Nucleus accumbens (tissue), 56 donors: ENCODE results near the gene MAFB.

Experiments used
- DNase-seq, 56 donors: peaks; one replicate each; lab custom pipeline; 2025; lab: John Stamatoyannopoulos, UW

MAFB gene

DNA sequence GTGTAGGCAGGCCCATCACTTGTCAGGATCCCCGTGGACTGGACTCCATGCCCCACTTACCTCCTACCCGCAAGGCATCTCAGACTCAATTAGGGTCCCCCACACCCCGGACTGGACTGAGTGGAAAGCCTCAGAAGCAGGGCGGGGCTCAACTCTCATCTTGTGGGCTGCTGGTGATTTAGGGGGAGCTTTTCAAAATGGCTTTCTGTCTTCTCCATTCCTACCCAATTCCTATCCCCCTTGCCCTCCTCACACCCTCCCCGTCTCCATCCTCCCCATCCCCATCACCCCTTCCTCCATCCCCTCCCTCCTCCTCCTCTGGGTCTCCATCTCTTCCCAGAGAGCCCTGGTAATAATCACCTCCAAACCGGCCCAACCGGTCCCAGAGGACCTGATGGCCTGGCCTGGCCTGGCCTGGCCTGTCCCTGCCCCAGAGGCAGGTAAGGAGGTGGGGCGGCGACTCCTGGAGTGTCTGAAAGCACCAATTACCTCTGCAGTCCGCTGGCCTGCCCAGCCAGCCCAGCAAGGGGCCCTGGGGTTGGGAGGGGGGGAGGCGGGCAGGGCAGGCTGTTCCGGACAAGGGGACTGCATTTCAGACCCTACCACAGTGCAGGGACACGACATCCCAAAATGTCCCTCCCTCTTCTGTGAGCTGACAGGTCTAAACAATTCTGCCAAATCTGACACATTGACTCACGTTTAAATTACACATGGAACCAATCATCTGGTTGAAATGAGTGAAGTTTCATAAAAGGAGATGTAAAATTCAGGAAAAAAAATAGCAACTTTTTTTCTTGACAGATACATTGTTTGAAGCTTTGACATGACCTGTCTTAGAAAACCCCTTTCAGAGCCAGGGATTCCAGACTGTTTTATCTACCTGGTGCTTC lies 24.8 kb downstream of the MAFB start:
- DNase-seq = no peak

DNA sequence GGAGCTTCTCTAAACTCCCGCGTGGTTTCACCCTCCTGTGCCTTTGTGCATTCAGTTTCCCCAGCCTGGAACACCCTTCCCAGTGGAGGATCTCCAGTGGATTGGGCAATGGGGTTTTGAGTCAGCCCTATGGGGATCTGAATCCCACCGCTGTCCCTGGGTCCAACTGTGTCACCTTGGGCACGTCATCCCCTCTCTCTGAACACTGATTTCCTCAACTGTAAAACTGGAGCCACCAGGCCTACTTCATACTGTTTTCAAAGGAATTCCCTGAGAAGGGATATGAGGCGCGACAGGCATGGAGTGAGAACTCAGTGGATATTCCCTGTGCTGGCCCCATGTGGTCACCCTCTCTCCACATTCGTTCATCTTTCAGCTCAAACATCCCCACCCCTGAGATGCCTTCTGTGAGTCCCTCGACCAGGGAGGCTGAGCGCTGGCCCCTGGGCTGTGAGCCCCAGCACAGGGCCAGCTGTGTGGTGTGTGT lies 25.7 kb downstream of the MAFB start:
- no peak for DNase-seq

DNA sequence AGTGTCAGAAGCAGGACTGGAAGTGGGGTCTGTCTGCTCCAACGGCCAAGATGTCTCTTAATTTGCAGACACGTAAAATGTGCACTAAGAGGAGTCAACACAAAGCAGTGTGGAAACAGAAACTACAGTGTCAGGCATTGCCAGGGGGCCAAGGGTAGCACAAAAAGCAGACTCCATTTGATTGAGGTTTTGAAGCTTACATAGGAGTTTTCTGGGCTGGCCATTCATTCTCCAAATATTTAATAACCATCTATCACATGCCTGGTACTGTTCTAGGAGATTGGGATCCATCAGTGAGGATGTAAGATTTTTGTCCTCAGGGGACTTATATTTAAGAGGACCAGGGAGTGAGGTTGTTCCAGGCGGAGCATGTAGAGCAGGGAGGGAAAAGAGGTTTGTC lies 29.5 kb downstream of the MAFB start:
- DNase-seq = no peak

GRCh38 chr20:40658509-40658908 lies 30.5 kb downstream of the MAFB start:
- DNase-seq = no peak

- DNase-seq = no peak
These were observed 31.5 kb downstream of the MAFB start for GRCh38 chr20:40657526-40657925.

- no peak for DNase-seq
These were observed 33.6 kb downstream of the MAFB start for GRCh38 chr20:40655451-40655850.

DNA sequence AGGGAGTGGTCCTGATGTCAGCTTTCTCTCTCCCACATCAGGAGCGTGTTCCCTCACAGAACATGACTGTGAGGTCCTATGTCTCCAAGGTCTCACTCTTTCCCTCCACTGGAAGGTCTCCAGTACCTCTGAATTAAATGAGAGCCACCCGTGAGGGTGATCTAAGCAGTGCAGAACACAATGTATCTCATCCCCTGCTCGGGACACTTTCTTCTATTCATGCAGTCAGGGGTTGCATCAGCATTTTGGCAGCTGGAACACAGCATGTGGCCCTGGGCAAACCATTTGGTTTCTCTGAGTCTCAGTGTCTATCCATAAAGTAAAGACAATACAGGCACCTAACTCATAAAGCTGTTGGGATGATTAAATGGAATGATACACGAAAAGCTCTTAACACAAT lies 34.2 kb downstream of the MAFB start:
- DNase-seq = peak in 1 of 56 donors; percentile 16

DNA sequence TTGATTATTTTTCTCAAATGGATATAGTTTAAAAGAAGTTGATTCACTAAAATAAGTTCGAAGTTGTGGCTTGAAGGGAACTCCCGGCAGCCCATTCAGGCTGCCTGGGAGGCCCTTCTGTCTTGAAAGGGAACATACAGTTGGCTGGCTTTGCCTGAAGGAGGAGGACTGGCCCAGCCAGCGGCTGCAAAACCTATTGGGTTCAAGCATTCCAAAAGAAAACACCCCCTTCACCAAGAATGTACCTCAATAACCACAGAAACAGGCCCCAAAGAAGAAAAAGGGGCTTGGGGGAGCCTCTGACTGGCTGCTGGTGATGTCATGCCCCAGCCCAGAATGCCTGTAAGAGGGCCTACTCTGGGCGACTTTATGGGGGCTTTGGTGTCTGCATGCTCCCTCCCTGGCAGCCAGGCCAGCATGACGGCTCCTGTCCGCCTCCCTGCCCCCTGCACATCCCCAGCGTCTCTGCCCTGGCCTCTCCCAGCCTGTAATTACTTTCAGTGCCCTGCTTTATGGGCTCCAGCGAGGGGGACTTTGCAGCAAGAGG lies 36.5 kb downstream of the MAFB start:
- DNase-seq = no peak

DNA sequence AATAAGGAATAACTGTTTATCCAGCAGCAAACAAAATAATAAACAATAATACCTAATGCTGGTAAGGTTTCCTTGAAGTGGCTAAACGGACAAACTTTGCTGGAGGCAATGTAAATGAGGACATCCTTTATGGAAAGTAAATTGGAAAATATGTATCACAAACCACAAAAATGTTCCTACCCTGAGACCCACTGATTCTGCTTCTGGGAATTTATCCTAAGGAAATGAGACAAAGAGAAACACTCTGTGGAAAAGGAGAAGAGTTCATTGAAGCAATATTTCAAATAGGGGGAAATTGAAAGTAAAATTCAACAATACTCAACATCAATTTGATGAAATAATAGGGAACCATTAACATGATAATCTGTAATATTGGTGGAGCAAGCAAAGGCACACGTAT lies 37.9 kb downstream of the MAFB start:
- DNase-seq = no peak

DNA sequence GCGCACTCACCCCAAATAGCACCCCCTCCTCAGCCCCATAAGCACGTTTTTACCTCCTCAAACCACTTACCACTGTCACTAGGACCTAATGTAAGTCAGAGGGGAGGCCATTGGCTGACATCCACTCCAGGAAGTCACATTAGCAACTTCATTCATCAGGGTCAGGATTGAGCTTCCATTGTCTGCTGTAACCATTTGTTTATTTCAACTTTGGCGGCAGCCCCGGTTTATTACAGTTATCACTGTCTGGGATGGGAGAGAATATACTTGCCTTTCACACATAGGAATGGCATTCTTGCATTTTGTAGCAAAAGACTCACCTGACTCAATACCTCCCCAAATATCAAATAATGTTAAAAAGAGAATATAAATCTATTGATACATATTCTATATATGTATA lies 38.3 kb downstream of the MAFB start:
- no peak for DNase-seq

DNA sequence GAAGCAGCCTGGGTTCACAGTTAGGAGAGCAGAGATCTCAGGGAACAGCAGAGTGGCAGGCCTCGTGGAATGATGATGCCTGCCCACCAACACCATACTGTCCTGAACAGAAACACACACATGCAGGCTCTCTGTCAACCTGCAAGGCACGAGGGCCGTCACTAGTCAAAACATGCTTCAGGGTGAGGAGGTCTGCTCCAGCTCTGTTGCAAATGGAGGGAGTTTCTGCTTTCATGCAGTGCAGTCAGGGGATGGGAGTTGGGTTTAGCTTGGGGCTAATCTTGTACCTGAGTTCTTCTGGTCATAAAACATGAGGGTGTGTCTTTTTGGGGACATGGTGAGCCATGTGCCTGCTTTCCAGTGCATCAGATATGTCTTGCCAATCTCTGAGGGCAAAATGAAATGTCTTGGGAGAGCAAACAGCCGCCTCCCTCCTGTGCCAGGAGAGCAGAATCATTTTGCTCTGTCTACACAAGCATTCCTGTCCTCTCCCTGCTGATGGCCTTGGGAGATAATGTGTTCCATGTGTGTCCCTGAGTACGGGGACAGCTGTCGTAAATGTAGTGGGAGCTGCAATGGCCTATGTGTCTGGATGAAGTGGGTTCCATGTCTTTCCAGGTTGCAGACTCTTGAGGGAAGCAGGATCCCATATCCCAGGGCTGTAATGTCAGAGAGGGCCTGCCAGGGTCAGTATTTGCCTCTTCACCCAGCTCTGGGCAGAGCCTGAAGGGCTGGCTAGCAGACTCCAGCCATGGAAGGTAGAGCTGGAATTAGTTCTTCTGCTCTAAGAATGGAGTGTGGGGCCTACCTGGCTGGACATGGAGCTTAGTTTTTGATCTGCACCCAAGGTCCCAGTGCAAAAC lies 40.6 kb downstream of the MAFB start:
- no peak for DNase-seq

GRCh38 chr20:40646813-40647212 lies 42.2 kb downstream of the MAFB start:
- DNase-seq = no peak

- no peak for DNase-seq
These were observed 42.7 kb downstream of the MAFB start for GRCh38 chr20:40646361-40646760.

GRCh38 chr20:40644863-40645262 lies 44.2 kb downstream of the MAFB start:
- DNase-seq = no peak

DNA sequence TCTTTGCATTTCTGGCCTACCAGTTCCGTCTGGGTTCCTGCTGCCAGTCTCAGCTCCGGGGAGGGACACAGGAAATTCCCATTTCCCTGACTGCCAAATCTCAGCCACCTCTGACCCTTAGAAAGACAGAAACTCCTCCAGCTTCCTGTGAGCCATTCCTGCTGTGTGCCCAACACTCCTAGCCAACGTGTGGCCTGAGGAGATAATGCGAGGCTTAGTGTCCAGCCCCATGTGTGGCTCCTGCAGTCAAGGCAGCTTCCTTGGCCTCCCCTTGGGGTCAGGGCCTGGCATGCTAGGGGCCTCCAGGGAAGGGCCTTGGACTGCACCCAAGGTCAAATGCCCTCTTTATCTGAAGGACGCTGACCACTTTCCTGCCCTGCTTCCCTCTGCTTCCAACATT lies 45.1 kb downstream of the MAFB start:
- no peak for DNase-seq

DNA sequence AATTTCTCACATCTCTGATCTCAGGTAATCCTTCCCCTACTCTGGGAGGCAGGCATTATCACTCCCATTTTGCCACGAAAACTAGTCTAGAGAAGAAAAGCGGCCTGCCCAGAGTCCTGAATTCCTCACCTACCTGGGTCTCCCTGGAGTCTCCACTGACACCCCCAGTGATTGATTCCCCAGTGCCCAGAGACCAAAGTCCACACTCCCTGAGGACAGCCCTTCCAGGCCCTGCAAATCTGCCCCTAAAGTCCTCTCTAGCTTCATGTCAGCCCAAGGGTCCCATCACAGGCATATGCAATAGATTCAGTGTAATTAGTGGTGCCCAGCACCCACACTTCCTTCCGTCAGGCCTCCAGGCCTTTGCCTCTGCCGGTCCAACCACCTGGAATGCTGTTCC lies 47.2 kb downstream of the MAFB start:
- no peak for DNase-seq

DNA sequence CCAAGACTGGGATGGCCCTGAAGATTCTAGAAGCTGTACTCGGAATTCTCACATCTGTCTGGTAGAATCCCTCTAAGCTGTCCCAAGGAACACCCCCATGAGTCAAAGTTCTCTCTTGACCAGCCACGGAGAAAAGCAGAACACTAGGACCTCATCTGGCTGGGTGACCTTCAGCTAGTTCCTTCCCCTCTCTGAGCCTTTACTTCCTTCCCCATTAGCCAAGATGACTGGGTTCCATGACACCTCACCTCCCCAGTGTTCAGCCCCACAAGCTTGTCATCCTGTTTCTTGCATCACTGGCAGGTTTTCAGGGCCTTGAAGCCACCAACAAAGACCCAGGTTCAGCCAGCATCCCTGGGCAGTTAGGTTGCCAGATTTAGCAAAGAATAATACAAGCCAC lies 47.8 kb downstream of the MAFB start:
- no peak for DNase-seq

GRCh38 chr20:40640667-40641066 lies 48.4 kb downstream of the MAFB start:
- DNase-seq = no peak

GRCh38 chr20:40639676-40640355 lies 49.2 kb downstream of the MAFB start:
- DNase-seq = no peak

- no peak for DNase-seq
These were observed 49.9 kb downstream of the MAFB start for GRCh38 chr20:40639132-40639531.

- no peak for DNase-seq
These were observed 50.6 kb downstream of the MAFB start for GRCh38 chr20:40638414-40638813.
